Measurements from ENCODE around the gene PTPRM. TPM values are rescaled to one million over a fixed set of nuclear protein-coding genes. Genes with fewer than 3 reads are reported as not detected.

Gene PTPRM
- polyA plus RNA-seq, 4 donors = 2.2 to 31.4 (median 18.1) TPM

DNA sequence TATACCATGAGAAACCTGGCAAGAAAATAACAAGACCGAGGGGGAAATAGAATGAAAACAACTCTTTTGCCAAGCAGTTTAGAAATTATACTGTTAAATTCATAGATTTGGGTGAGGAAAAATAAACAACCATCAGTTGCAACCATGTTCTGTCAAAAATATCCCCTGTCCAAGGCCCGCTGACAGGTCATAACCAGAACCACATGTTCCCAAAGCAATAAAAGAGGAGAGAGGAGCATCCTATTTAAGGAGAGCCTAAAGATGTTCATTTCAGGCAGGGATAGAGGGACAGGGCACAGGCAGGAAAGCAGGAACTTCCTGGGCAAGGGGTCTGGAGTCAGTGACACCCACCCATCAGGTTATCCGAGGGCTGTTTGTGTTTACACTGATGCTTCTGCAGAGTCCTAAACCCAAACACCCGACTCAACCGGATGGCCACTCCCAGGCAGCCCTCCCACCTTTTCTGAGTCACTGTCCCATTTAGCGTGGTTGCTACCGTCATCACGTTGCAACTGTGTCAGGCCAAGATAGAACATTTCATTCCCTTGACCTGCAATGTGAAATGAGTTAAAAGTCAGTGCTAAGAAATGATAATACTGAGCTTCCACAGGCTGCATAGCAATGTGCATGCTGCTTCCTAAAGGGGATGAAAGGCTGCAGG lies 573.9 kb downstream of the PTPRM start:
- H3K36me3 ChIP-seq (ENCODE audit: control insufficient read depth in 3 of 3, insufficient read depth in 2 of 3, low read depth in 1 of 3, low read length in 3 of 3) = peaks cover 0 to 2% (median 0%) of the 10 kb centered on the region in 3 donors
- no peaks in the 10 kb centered on the region for H3K4me1 ChIP-seq (ENCODE audit: control insufficient read depth in 3 of 3, insufficient read depth in 2 of 3, low read depth in 1 of 3, low read length in 2 of 3)
- no peak for DNase-seq
- H3K9me3 ChIP-seq (ENCODE audit: control insufficient read depth in 2 of 2, insufficient read depth in 1 of 2, low read depth in 1 of 2, low read length in 1 of 2) = no peaks in the 10 kb centered on the region
- peak overlapping the region in 1 of 3 donors; percentile 61 for H3K27ac ChIP-seq (ENCODE audit: low read depth in 1 of 3, low read length in 2 of 3)
- FAIRE-seq = no peak
- WGBS, 3 donors = 70 to 80% (median 73%) methylated on average over 8 of the region's 8 CpGs
- H3K27me3 ChIP-seq (ENCODE audit: control insufficient read depth in 3 of 3, insufficient read depth in 3 of 3, low read length in 3 of 3) = no peaks in the 10 kb centered on the region
- H3K4me3 ChIP-seq (ENCODE audit: low read depth in 1 of 3, low read length in 3 of 3) = no peak overlapping the region

DNA sequence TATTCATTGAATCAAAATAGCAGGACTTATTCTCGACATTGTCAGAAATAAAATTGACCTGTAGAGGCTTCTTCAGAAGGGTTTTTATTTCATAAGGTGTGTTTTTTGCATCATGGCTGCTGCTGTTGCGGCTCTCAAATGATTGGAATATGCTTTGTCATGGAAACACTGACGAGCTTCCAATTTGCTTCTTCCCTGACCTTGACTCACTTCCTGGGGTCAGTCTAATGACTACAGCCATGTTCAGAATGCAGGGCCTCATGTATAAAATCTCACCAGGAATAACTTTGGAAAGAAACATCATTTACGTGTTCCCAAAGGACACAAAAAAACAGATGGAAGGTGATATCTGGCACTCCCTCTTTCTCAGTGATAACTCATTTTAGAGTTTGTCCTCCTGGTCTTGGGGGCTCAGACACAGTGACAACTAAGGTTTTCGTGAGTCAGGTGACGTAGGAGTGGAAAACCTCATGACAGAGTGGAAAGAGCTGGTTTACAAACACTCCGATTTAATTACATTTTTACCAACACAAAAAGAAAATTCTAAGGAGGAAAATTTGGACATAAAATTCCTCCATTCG lies 575.1 kb downstream of the PTPRM start:
- no peak for DNase-seq
- H3K9me3 ChIP-seq (ENCODE audit: control insufficient read depth in 2 of 2, insufficient read depth in 1 of 2, low read depth in 1 of 2, low read length in 1 of 2) = no peaks in the 10 kb centered on the region
- no peaks in the 10 kb centered on the region for H3K27me3 ChIP-seq (ENCODE audit: control insufficient read depth in 3 of 3, insufficient read depth in 3 of 3, low read length in 3 of 3)
- peaks cover 0 to 2% (median 0%) of the 10 kb centered on the region in 3 donors for H3K36me3 ChIP-seq (ENCODE audit: control insufficient read depth in 3 of 3, insufficient read depth in 2 of 3, low read depth in 1 of 3, low read length in 3 of 3)
- no peak for FAIRE-seq
- H3K27ac ChIP-seq (ENCODE audit: low read depth in 1 of 3, low read length in 2 of 3) = no peak overlapping the region
- H3K4me1 ChIP-seq (ENCODE audit: control insufficient read depth in 3 of 3, insufficient read depth in 2 of 3, low read depth in 1 of 3, low read length in 2 of 3) = no peaks in the 10 kb centered on the region
- no peak overlapping the region for H3K4me3 ChIP-seq (ENCODE audit: low read depth in 1 of 3, low read length in 3 of 3)
- WGBS, 3 donors = 75 to 79% (median 77%) methylated on average over 8 of the region's 8 CpGs

DNA sequence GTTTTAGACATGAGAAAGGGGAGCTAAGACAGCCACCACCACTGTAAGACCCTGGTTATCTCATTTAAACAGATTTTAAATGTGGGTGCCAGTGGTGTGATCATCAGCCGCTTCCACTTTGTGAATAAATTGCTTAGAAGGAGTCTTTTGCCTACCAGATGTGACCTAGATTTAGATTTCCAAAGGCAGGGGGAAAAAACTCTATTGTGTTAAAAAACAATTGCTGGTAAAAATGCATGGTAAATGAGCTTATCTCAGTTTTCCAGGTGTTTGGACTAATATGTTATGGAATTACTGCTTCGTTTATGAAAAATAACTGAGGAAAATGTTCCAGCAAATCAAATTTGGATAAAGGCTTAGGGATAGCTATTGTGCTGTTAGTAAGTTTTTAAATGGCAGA lies 575.8 kb downstream of the PTPRM start:
- Histone ChIP-seq H3K36me3 (ENCODE audit: control insufficient read depth in 3 of 3, insufficient read depth in 2 of 3, low read depth in 1 of 3, low read length in 3 of 3) (peaks cover 0 to 2% (median 0%) of the 10 kb centered on the region in 3 donors), H3K27ac (ENCODE audit: low read depth in 1 of 3, low read length in 2 of 3) (no peak overlapping the region), H3K9me3 (ENCODE audit: control insufficient read depth in 2 of 2, insufficient read depth in 1 of 2, low read depth in 1 of 2, low read length in 1 of 2) (no peaks in the 10 kb centered on the region), H3K4me1 (ENCODE audit: control insufficient read depth in 3 of 3, insufficient read depth in 2 of 3, low read depth in 1 of 3, low read length in 2 of 3) (no peaks in the 10 kb centered on the region), H3K4me3 (ENCODE audit: low read depth in 1 of 3, low read length in 3 of 3) (no peak overlapping the region), H3K27me3 (ENCODE audit: control insufficient read depth in 3 of 3, insufficient read depth in 3 of 3, low read length in 3 of 3) (no peaks in the 10 kb centered on the region)
- DNase-seq (no peak), FAIRE-seq (no peak)
- WGBS, 3 donors = 83 to 91% (median 84%) methylated on average over 2 of the region's 2 CpGs

DNA sequence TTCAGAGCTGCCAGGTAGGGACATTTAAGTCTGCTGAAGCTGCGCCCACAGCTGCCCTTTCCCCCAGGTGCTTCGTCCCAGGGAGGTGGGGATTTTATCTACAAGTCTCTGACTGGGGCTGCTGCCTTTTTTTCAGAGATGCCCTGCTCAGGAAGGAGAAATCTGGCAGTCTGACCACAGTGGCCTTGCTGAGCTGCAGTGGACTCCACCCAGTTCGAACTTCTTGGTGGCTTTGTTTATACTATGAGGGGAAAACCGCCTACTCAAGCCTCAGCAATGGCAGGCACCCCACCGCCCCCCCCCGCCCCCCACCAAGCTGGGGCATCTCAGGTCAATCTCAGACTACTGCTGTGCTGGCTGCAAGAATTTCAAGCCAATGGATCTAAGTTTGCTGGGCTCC lies 584.1 kb downstream of the PTPRM start:
- 71 to 84% (median 80%) methylated on average over 6 of the region's 6 CpGs for WGBS, 3 donors
- DNase-seq (no peak), FAIRE-seq (no peak)
- Histone ChIP-seq H3K27me3 (ENCODE audit: control insufficient read depth in 3 of 3, insufficient read depth in 3 of 3, low read length in 3 of 3) (no peaks in the 10 kb centered on the region), H3K27ac (ENCODE audit: low read depth in 1 of 3, low read length in 2 of 3) (no peak overlapping the region), H3K9me3 (ENCODE audit: control insufficient read depth in 2 of 2, insufficient read depth in 1 of 2, low read depth in 1 of 2, low read length in 1 of 2) (no peaks in the 10 kb centered on the region), H3K4me3 (ENCODE audit: low read depth in 1 of 3, low read length in 3 of 3) (no peak overlapping the region), H3K4me1 (ENCODE audit: control insufficient read depth in 3 of 3, insufficient read depth in 2 of 3, low read depth in 1 of 3, low read length in 2 of 3) (no peaks in the 10 kb centered on the region), H3K36me3 (ENCODE audit: control insufficient read depth in 3 of 3, insufficient read depth in 2 of 3, low read depth in 1 of 3, low read length in 3 of 3) (no peaks in the 10 kb centered on the region)

DNA sequence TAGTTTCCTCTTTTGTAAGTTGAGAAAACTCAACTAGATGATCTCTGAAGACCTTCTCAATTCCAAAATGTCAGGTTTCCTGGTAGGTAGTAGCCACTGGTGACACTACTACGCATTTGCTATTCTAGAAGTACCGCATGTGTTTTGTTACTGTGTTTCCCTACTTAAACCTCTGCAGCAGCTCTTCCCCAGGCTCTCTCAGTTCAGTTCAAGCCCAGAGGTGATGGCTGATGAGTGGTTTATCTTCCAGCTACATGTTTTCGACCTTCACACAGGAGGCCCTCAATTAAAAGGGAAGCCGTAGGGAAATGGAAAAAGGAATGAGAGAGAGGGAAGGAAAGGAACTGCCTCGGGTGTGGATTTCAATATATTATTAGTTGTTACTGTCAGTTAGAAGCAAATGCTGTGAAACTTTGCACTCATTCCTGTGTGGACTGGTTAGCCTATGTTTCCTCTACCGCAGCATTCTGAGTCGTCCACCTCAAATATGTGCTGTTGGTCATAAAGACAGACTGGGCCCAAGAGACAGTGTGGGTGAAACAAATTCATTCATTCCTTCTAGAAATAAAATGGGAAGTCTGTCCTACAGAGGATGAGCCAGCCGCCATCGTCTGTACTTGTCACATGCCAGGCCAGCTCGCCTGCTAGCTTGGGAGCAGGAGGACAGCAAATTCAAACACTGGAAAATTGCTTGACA lies 586.9 kb downstream of the PTPRM start:
- no peak overlapping the region for H3K27ac ChIP-seq (ENCODE audit: low read depth in 1 of 3, low read length in 2 of 3)
- DNase-seq (no peak), FAIRE-seq (no peak)
- no peaks in the 10 kb centered on the region for H3K4me1 ChIP-seq (ENCODE audit: control insufficient read depth in 3 of 3, insufficient read depth in 2 of 3, low read depth in 1 of 3, low read length in 2 of 3)
- no peaks in the 10 kb centered on the region for H3K27me3 ChIP-seq (ENCODE audit: control insufficient read depth in 3 of 3, insufficient read depth in 3 of 3, low read length in 3 of 3)
- H3K9me3 ChIP-seq (ENCODE audit: control insufficient read depth in 2 of 2, insufficient read depth in 1 of 2, low read depth in 1 of 2, low read length in 1 of 2) = peaks cover 0 to 3% of the 10 kb centered on the region in 2 donors
- H3K36me3 ChIP-seq (ENCODE audit: control insufficient read depth in 3 of 3, insufficient read depth in 2 of 3, low read depth in 1 of 3, low read length in 3 of 3) = no peaks in the 10 kb centered on the region
- no peak overlapping the region for H3K4me3 ChIP-seq (ENCODE audit: low read depth in 1 of 3, low read length in 3 of 3)
- WGBS, 3 donors = 84 to 92% (median 90%) methylated on average over 10 of the region's 10 CpGs

DNA sequence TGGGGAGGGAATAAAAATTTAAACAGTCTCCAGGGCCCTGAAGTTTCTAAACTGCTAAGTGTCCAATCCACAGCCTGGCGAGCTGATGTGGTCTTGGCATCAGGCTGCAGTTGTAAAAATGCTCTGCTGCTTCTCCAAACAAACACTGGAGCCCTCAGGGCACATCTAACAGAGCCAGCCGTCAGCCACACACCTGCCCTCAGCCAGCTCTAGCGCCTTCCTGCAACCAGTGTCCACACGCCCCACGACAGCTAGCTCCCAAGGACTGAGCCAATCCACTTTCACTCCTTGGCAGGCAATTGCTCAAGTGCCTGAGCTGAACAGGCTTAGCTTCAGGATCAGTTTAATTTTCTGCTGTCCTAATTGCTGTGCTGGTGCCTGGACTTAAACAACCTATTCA lies 595.7 kb downstream of the PTPRM start:
- 55 to 73% (median 66%) methylated on average over 5 of the region's 5 CpGs for WGBS, 3 donors
- H3K36me3 ChIP-seq (ENCODE audit: control insufficient read depth in 3 of 3, insufficient read depth in 2 of 3, low read depth in 1 of 3, low read length in 3 of 3) = no peaks in the 10 kb centered on the region
- no peak for DNase-seq
- no peak overlapping the region for H3K27ac ChIP-seq (ENCODE audit: low read depth in 1 of 3, low read length in 2 of 3)
- H3K9me3 ChIP-seq (ENCODE audit: control insufficient read depth in 2 of 2, insufficient read depth in 1 of 2, low read depth in 1 of 2, low read length in 1 of 2) = peaks cover 0 to 3% of the 10 kb centered on the region in 2 donors
- H3K27me3 ChIP-seq (ENCODE audit: control insufficient read depth in 3 of 3, insufficient read depth in 3 of 3, low read length in 3 of 3) = no peaks in the 10 kb centered on the region
- FAIRE-seq = no peak
- no peaks in the 10 kb centered on the region for H3K4me1 ChIP-seq (ENCODE audit: control insufficient read depth in 3 of 3, insufficient read depth in 2 of 3, low read depth in 1 of 3, low read length in 2 of 3)
- H3K4me3 ChIP-seq (ENCODE audit: low read depth in 1 of 3, low read length in 3 of 3) = no peak overlapping the region

DNA sequence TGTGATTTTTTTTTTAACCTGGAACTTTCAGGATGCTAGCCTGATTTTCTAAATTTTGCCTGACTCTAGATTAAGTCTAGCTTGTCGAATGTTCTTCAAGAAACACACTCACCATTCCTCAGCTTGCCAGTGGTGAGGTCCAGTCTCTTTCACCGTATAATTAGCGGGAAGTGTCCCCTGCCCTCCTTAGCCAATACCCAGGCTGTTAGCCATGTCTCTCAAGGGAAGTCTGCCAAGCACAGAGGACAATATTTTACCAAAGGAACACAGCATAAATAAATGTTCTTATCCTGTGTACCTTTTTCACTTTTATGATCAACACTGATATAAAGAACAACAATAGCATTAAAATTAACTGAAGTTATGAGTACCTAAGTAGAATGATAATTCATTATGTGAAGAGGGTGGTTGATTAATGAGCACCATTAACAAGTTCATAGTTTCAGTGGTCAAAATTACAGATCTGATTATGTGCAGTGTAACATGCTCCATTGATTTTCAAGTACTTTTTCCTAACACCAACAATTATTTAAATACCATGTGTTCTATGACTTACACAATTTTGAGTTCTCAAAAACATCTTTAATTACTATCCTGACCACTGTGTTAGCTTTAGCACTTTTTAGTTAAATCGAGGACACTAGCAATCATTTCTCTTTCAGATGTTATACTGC lies 596.3 kb downstream of the PTPRM start:
- no peaks in the 10 kb centered on the region for H3K4me1 ChIP-seq (ENCODE audit: control insufficient read depth in 3 of 3, insufficient read depth in 2 of 3, low read depth in 1 of 3, low read length in 2 of 3)
- WGBS, 3 donors = 91 to 95% (median 92%) methylated on average over 4 of the region's 4 CpGs
- H3K4me3 ChIP-seq (ENCODE audit: low read depth in 1 of 3, low read length in 3 of 3) = no peak overlapping the region
- H3K36me3 ChIP-seq (ENCODE audit: control insufficient read depth in 3 of 3, insufficient read depth in 2 of 3, low read depth in 1 of 3, low read length in 3 of 3) = no peaks in the 10 kb centered on the region
- peaks cover 0 to 3% of the 10 kb centered on the region in 2 donors for H3K9me3 ChIP-seq (ENCODE audit: control insufficient read depth in 2 of 2, insufficient read depth in 1 of 2, low read depth in 1 of 2, low read length in 1 of 2)
- no peak for DNase-seq
- no peak for FAIRE-seq
- no peak overlapping the region for H3K27ac ChIP-seq (ENCODE audit: low read depth in 1 of 3, low read length in 2 of 3)
- H3K27me3 ChIP-seq (ENCODE audit: control insufficient read depth in 3 of 3, insufficient read depth in 3 of 3, low read length in 3 of 3) = no peaks in the 10 kb centered on the region

DNA sequence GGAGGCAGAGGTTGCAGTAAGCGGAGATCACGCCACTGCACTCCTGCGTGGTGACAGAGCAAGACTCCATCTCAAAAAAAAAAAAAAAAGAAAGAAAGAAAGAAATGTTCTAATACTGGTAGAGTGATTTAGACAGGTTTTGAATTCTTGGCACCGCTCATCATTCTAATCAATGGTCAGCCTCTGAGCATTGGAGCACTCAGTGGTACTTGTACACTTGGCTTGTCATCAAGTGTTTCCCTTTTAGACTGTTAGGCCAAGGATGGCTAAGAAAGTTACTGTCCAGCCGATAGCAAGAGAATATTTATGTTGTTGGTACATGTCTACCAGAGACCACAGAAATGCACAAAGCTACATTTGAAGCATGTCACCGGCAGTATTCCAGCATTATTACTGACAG lies 598.0 kb downstream of the PTPRM start:
- no peak overlapping the region for H3K4me3 ChIP-seq (ENCODE audit: low read depth in 1 of 3, low read length in 3 of 3)
- no peak overlapping the region for H3K27ac ChIP-seq (ENCODE audit: low read depth in 1 of 3, low read length in 2 of 3)
- no peak for FAIRE-seq
- H3K36me3 ChIP-seq (ENCODE audit: control insufficient read depth in 3 of 3, insufficient read depth in 2 of 3, low read depth in 1 of 3, low read length in 3 of 3) = no peaks in the 10 kb centered on the region
- WGBS, 3 donors = 90 to 95% (median 94%) methylated on average over 6 of the region's 6 CpGs
- DNase-seq = no peak
- H3K27me3 ChIP-seq (ENCODE audit: control insufficient read depth in 3 of 3, insufficient read depth in 3 of 3, low read length in 3 of 3) = no peaks in the 10 kb centered on the region
- H3K9me3 ChIP-seq (ENCODE audit: control insufficient read depth in 2 of 2, insufficient read depth in 1 of 2, low read depth in 1 of 2, low read length in 1 of 2) = no peaks in the 10 kb centered on the region
- no peaks in the 10 kb centered on the region for H3K4me1 ChIP-seq (ENCODE audit: control insufficient read depth in 3 of 3, insufficient read depth in 2 of 3, low read depth in 1 of 3, low read length in 2 of 3)
